ENCODE measurements around the gene TRIM67. TPM values are rescaled to one million over a fixed set of nuclear protein-coding genes. Genes with fewer than 3 reads are reported as not detected.

Gene TRIM67
- total and polyA plus RNA-seq, 9 of the 15 experiments (the other 6 are each of a cell fraction or from before 2014, with no cell fraction given), result 0.04 to 0.60 (median 0.31) TPM

- TF ChIP-seq CHAMP1 (IDR thresholded peaks at IDR 0.05) (no peak), MBD1 (CRISPR knock-in tag; IDR thresholded peaks at IDR 0.05) (no peak), DACH1 (IDR thresholded peaks at IDR 0.05; ENCODE audit: partially characterized antibody) (peak; percentile 7), SRSF7 (optimal IDR thresholded peaks at IDR 0.05; ENCODE audit: low read depth, low read length) (no peak), HDAC2 (IDR thresholded peaks at IDR 0.05) (peak; percentile 38; the same call in 1 of the 2 replicates), SRF (CRISPR knock-in tag; IDR thresholded peaks at IDR 0.05) (no peak), CXXC5 (CRISPR knock-in tag; IDR thresholded peaks at IDR 0.05) (peak; percentile 46), ZNF184 (CRISPR knock-in tag; IDR thresholded peaks at IDR 0.05) (no peak), ARID1B (IDR thresholded peaks at IDR 0.05) (peak; percentile 47; the same call in 1 of the 2 replicates), STAT5B (CRISPR knock-in tag; IDR thresholded peaks at IDR 0.05) (no peak), ZNF408 (CRISPR knock-in tag; IDR thresholded peaks at IDR 0.05; ENCODE audit: low read depth) (no peak), COPS2 (conservative IDR thresholded peaks at IDR 0.05) (no peak), GTF2E2 (tag; IDR thresholded peaks at IDR 0.05) (peak; percentile 61; the same call in 1 of the 2 replicates), ETV1 (tag; conservative IDR thresholded peaks at IDR 0.05; ENCODE audit: low read depth) (peak; percentile 37; the same call in 1 of the 2 replicates), TSC22D4 (tag; IDR thresholded peaks at IDR 0.05) (no peak), CCAR2 (IDR thresholded peaks at IDR 0.05; ENCODE audit: low read depth, low read length) (no peak), WHSC1 (IDR thresholded peaks at IDR 0.05; ENCODE audit: low read length) (no peak), CTBP1 (IDR thresholded peaks at IDR 0.05; ENCODE audit: borderline replicate concordance) (peak; percentile 77), ZBED1 (IDR thresholded peaks at IDR 0.05) (no peak), ZNF41 (CRISPR knock-in tag; conservative IDR thresholded peaks at IDR 0.05) (0 out of 2 replicates have a peak, but pooled peaks have one; percentile 12), ZNF518B (CRISPR knock-in tag; IDR thresholded peaks at IDR 0.05) (no peak)
Measured at GRCh38 chr1:231194843-231195516, 33.1 kb downstream of the TRIM67 start (continued).

Data from K562 (cell line).